HG03039 (cell line): ENCODE measurements around the gene ABCB6.

Source experiments
- ATAC-seq: cut with Tn5 transposase; IDR thresholded peaks from one replicate; pipeline ENCODE4 v1.9.1; 2021; ENCODE audit warnings: mild to moderate bottlenecking, moderate library complexity; ENCODE audit not compliant: unreplicated experiment

The ABCB6 gene

DNA sequence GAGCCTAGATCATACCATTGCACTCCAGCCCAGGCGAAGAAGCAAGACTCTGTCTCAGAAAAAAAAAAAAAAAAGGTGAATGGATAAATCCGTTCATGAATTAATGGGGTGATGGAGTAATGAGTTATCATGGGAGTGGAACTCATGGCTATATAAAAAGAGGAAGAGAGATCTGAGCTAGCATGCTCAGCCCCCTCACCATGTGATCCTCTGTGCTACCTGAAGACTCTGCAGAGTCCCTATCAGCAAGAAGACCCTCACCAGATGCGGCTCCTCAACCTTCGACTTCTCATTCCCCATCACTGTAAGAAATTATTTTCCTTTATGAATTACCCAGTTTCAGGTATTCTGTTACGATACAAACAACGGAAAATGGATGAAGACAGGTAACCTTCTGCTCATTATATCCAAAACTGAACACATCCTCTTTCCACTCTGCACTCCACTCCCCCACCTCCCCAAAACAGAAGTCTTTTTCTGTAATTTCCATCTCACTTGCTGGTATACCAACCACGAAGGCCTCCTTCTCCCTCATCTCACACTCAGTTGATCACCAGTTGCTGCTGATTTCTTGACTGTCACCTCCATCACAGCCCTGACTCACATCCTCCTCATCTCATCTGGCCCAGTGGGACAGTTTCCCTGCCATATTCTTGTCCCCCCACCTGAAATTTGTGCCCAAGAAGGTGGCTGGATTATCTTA is 31.9 kb downstream of the ABCB6 start:
- no peak for ATAC-seq

DNA sequence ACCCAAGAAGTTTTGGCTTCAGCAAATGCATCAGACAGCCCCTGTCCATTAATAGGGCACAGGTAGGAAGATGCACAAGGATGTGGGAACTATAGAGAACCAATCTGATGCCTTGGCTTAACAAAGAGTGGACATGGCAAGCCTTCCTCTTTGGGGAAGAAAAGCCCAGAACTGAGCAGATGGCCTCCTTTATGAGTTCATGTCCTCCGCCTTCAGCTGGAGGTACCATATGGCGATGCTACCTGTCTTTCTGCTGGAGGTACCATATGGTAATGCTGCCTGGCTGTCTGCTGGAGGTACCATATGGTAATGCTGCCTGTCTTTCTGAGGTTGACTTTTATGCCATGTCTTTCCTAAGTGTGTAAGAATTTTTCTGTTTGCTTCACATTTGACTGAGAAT is 34.6 kb downstream of the ABCB6 start:
- no peak for ATAC-seq

DNA sequence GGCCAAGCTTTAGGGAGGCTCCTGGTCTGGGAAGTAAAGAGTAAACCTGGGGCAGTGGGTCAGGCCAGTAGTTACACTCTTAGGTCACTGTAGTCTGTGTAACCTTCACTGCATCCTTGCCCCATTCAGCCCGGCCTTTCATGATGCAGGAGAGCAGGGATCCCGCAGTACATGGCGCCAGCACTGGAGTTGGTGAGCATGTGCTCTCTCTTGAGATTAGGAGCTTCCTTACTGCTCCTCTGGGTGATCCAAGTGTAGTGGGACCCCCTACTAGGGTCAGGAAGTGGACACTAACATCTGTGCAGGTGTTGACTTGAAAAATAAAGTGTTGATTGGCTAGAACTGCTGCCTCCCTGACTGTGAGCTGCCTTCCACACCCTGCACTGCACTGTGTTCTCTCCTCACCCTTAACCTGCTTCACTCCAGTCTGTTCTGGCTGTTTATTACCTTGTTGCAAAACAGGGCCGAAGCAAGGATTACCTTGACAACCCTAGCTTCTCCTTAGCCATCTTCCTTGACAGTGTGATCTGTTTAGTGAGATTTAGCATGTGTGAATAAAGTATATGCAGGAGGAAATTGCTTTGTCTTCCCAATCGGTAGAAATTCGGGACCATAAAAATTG is 35.5 kb downstream of the ABCB6 start:
- ATAC-seq: no peak

DNA sequence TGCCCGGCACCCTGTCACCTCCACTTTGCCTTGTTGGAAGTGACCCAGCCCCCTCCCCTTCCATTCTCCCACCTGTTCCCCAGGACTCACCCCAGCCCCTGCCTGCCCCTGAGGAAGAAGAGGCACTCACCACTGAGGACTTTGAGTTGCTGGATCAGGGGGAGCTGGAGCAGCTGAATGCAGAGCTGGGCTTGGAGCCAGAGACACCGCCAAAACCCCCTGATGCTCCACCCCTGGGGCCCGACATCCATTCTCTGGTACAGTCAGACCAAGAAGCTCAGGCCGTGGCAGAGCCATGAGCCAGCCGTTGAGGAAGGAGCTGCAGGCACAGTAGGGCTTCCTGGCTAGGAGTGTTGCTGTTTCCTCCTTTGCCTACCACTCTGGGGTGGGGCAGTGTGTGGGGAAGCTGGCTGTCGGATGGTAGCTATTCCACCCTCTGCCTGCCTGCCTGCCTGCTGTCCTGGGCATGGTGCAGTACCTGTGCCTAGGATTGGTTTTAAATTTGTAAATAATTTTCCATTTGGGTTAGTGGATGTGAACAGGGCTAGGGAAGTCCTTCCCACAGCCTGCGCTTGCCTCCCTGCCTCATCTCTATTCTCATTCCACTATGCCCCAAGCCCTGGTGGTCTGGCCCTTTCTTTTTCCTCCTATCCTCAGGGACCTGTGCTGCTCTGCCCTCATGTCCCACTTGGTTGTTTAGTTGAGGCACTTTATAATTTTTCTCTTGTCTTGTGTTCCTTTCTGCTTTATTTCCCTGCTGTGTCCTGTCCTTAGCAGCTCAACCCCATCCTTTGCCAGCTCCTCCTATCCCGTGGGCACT is 36.2 kb downstream of the ABCB6 start:
- ATAC-seq: no peak

DNA sequence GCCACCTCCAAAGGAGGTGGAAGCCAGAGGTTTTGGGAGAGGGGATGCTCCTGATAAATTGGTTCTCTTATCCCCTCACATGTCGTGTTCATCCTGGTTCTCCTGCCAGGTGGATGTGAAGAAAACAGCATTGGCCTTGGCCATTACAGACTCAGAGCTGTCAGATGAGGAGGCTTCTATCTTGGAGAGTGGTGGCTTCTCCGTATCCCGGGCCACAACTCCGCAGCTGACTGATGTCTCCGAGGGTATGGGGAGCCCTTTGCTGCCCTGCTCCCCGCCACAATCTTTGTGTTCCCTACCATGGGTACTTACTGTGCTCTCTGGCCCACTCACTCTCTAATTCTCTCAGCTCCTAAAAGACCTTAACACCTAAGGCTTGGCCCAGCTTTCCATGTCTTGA is 37.2 kb downstream of the ABCB6 start:
- no peak for ATAC-seq

DNA sequence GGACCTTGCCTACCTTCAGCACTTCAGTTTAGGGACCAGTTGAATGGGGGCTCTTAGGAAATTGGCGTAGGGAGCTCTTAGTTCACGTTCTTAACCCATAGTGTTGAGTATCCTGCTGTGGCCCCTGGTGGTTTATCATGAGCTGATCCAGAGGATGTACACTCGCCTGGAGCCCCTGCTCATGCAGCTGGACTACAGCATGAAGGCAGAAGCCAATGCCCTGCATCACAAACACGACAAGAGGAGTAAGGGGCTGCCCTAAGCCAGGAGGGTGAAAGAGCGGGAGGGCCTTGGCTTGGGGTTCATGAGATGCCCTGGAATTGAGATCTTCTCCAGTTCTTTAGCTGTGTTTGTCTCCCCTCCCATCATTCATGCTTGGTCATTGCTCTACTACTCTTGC is 37.8 kb downstream of the ABCB6 start:
- no peak for ATAC-seq

DNA sequence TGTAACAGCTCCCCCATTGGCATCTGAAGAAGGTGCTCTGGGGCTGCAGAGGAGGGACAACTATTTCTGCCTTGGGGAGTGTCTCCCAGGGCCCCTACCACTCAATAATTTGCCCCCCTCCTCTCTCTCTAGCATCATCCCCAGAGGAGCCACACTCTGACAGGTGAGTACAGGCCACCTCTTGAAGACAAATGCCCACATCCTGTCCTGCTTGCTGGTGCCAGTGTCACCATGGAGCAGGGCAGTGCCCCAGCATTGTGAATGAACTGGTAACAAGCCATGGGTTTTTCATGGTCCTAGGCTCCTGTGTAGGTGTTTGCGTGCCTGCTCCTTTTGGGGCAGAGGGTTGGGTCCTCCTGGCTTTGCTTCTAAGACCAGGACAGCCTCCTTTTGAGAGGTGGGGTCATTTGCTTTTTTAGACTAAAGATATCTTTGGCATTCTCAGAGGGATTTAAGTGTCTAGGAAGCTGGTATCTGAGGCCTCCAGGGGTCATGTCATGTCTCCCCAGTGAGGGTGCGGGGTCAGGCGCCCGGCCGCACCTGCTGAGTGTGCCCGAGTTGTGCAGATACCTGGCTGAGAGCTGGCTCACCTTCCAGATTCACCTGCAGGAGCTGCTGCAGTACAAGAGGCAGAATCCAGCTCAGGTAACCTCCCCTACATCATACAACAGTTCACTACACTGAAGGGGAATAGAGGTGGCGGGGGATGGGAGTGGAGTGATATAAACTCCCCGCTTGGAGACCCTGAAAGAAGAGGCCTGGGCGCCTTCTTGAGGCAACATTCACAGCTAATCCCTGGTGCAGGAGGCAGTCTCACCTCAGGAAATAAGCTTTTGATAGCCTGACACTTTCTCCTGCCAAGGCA is 38.9 kb downstream of the ABCB6 start:
- no peak for ATAC-seq

DNA sequence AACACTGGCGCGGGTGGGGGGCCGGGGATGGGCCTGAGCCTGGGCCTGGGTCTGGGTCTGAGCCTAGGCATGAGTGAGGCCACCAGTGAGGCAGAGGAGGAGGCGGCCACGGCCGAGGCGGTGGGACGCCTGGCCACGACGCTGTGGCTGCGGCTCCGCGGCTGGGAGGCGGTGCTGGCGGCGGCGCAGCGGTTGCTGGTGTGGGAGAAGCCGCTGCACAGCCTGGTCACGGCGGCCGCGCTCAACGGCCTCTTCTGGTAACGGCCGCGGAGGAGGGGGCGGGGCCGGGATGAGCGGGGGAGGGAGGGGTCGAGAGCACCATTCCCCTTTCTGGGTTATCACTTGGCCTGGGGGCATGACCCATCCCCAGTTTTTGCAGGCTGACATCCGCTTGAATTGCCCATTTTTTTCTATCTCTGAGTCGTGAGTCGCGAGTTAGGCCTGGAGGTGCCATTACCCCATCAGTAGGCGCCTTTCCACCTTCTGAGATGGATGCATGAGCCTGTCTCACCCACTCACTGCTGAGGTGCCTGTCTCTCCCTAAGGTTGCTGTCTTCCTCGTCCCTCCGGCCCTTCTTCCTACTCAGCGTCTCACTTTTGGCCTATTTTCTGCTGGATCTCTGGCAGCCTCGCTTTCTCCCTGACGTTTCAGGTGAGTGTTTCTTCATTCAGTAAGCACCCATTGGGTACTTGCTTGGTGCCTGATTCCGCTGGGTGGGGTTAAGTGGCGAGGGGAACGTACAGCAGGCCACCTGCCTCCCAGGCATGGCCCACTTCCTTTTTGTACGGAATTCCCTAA is 40.2 kb downstream of the ABCB6 start:
- ATAC-seq: peak; percentile 20

DNA sequence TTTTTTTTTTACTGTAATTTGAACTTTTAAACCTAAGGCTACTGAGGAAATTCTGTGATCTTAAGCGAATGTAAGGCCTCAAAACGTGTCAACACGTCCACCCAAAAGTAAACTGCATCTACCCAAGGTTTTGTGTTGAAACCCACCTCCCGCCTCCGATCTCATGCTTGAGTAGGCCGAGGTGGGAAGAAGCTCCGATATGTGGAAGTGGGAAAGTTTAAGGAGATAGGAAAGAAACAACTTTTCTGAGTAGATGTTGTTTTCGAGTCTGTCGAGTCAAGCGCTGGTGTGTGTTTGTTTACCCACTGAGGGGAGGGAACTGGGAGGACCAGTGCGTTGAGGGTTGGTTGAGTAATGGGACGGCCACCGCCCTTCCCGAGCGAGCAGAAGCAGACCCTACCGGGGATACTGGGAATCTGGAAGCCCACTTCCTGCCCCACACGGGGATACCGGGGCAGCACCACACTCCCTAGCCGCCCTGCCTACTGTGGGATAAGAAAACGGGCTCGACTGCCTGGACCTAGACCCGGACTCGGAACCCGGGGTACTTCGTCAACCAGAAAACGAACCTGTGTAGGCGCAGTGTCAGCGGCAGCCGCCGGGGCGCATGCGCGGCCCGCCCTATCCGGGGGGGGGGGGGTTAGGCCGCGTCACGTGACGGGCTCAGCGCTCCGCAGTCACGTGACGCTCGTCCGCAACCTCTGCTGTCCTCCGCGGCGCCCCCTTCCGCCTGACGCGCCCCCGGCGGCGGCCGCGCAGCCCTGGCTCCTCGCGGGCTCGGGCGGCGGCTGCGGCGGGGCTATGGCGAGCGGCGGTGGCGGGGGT is 41.0 kb downstream of the ABCB6 start, which contains the start of gene RETREG2:
TSS of gene RETREG2 (plus strand) at position 724 of the 825 bp plus-strand sequence. CDS start at position 802, 78 bp downstream.
- ATAC-seq: peak; percentile 35

DNA sequence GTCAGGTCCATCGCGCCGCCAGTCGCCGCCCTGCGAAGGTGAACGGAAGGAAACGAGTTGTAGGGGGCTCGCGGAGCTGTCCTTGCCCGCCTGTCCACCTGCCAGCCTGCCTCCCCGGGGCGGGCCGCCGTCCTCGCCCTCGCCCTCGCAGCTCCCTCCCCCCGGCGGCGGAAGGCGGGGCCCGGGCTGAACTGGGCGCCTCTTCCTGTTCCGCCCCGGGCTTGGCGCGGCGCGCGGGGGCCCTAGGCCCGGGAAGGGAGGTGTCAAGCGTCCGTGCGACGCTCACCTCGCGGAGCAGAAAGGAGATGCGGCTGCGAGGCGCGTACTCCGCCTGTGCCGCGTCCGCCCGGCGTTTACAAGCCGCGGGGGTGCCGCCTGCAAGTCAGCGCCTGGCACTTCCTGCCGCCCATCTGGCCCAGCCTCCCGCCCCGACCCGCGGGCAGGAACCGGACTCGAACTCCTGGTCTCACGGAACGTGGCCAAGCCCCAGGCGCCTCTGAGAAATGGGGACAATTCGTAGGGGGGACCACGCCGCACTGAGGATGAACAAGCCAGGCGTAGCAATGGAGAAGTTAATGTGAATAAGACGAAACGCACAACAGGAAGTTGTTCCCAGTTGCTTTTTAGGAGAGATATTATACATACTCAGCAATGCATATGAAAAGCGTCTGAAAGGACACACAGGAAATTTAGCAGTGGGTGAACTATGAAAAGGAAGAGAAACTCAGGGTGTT is 41.8 kb downstream of the ABCB6 start, which contains the start of gene CNPPD1:
TSS of gene CNPPD1 (minus strand) at position 108 of the 734 bp plus-strand sequence. CDS start at position 11, 97 bp downstream.
- peak; percentile 53 for ATAC-seq

DNA sequence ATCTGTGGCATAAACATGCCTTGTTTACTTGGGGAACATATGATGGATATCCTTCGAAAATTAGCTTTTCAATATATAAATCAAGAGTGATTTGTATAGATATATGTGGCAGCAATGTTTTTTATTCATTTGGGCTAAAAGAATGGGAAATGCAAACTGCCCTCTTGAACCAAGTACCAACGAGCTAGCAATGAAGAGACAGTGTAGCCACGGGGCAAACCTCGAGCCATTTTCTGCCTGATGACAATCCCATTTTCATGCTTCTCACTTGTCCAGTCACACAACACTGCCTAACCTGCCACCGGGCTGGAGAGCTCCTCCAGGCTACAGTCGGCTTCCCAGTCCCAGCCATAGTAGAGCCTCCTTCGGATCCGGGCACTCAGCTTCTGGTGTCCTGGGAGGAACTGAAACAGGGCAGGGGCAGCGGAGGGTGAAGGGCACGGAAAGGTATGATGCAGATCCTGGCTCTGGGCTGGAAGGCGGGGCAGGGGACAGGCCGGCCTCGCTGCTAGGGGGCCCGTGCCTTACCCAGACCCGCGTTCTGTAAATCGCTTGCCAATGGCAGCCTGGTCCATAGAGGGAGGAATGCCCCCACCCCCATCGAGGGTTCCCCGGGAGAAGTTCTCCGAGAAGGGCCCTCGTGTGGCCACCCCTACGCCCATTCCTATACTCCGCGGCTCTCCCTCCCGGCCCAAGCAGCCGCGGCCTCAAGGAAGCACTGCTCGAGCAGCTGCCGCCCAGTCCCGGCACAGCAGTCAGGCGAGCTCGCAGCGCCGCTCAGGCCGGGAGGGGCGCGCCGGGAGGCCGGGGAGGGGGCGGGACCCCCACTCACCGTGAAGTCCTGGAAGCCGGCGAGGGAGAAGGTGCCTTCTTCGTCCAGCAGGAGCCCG is 42.6 kb downstream of the ABCB6 start:
- ATAC-seq: peak; percentile 15

DNA sequence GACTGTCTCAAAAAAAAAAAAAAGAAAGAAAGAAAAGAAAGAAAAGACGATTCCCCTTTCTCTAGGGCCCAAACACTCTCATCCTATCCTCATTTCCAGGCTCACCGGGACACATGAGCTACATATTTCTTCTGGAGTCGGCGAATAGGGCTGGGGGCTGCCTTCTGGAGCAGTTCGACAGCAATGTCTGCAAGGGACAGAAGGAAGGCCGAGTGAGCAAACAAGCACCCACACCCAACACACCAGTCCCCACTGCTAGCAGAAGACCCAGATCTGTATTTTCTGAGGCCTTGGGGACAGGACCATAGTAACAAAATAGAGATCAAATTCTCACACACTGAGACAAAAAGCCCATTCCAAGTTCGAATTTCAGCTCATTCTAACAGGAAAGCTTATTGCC is 43.3 kb downstream of the ABCB6 start:
- no peak for ATAC-seq

DNA sequence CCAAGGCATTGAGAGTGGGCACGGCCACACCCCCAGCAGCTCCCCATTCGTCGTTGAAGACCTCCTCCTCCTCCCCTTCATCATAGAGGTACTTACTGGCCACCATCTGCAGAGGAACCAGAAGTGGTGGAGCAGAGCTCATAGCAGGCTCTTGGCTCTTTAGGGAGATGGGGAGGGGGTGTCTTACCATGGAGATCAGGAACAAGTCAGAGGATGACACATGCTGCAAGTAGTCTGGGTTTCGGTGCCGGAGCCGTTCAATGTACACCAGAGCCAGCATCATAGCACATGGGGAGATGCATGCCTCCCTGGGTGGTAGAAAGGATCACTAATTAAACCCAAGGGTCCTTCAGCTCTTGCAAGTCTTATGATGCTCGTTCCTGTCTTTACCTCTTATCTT is 44.0 kb downstream of the ABCB6 start:
- no peak for ATAC-seq

DNA sequence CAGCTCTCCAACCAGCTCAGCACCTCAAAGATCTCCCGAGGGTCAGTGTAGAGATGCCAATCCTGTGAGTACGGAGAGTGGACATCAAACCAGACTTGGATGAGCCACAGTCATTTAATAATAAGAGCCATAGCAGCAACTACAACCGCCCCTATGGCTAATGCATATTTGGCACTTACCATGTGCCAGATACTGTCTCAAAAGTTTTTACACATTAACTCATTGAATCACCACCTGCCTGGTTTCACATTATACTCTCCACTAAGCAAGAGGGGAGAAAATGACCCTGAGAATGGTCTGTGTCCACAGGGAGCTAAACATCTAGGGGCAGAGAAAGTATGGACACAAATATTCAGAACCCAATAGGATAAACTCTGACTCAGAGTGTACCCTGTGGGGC is 44.6 kb downstream of the ABCB6 start:
- ATAC-seq: no peak

DNA sequence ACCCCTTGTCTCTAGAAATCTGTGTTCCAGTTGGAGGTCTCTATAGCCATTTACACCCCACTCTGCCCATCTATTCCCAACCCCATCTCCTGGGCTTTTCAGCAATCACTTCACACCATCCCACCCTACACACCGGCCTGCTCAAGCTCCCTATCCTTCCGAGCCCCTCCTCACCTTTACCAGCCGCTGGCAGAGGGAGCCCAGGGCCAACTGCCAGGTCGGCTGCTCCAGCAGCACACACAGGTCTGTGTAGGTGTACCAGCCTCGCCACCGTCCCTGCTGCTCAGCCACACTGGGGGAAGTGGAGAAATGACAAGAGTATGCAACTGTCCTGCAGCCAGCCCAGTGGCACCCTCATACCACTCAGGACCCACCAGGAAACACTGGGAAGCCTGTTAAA is 45.6 kb downstream of the ABCB6 start:
- ATAC-seq: no peak

DNA sequence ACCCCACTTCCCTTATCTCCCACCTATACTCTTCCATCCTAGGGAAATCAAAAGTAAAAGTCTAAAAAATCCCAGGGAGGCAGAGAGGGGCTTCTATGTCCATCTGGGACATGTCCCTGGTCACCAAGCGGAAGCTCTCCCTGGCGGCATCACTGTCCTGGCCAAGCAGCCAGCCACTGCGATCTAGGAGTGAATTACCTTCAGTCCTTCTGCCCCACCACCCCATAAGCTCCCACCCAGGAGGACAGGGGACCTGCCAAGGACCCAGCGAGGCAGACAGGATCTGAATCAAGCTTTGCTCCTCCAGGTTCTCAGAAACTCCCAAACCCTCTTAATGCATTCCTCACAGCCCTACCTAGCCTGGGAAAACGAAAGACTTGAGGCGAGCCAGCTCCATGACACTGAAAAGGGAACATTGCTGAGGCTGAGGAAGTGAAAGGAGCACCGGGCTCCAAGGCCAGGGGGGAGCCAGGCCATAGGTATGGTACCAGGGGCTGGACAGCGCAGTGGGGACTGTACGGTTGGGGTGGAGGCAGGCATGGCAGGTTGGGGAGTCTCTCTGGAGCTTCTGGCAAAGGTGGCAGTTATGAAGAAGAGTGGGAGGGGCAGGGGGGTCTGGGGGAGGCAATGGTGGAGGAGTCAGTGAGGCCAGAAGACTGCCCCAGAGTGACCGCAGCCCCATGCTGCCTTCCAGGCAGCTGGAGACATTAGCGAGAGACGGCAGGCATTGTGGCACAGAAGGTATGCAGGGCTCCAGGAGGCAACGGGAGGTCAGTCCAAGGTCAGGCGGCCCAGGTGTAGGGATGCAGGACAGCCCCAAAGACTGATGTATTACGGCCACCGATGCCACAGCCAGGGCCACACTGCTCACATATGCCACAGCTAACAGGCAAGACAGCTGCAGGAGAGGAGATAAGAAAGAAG is 46.3 kb downstream of the ABCB6 start:
- no peak for ATAC-seq
